ENCODE measurements around the gene RAB18.
"Not testable (repeated sequence)": the region's sequence is repeated elsewhere in the genome, so short reads cannot be mapped to it uniquely, and the experiment has no call there.

The RAB18 gene

GRCh38 chr10:27547482-27547881, 43.4 kb downstream of the RAB18 start:
- DNase-seq: no peak

- no peak for DNase-seq
Observed at GRCh38 chr10:27550823-27551222, 46.7 kb downstream of the RAB18 start.

- peak; percentile 60 for DNase-seq
Observed at GRCh38 chr10:27558612-27559020, 54.5 kb downstream of the RAB18 start.

DNA sequence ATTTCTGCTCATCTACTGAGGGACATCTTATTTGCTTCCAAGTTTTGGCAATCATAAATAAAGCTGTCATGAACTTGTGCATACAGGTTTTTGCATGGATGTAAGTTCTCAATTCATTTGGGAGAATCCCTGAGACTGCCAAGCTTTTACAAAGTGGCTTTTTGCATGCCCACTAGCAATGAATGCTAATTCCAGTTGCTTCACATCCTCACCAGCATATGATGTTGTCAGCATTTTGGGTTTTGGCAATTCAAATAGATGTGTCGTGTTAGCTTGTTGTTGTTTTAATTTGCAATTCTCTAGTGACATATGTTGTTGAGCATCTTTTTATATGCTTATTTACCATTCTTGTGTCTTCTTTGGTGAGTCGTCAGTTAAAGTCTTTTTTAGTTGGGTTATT, 57.2 kb downstream of the RAB18 start:
- DNase-seq: no peak

GRCh38 chr10:27564398-27564797, 60.3 kb downstream of the RAB18 start:
- no peak for DNase-seq

GRCh38 chr10:27564880-27565279, 60.8 kb downstream of the RAB18 start:
- no peak for DNase-seq

- peak; percentile 53 for DNase-seq
Observed at GRCh38 chr10:27568196-27569175, 64.4 kb downstream of the RAB18 start.

GRCh38 chr10:27569946-27570345, 65.8 kb downstream of the RAB18 start:
- DNase-seq: no peak

- DNase-seq: not testable (repeated sequence)
Observed at GRCh38 chr10:27577038-27577437, 72.9 kb downstream of the RAB18 start.

DNA sequence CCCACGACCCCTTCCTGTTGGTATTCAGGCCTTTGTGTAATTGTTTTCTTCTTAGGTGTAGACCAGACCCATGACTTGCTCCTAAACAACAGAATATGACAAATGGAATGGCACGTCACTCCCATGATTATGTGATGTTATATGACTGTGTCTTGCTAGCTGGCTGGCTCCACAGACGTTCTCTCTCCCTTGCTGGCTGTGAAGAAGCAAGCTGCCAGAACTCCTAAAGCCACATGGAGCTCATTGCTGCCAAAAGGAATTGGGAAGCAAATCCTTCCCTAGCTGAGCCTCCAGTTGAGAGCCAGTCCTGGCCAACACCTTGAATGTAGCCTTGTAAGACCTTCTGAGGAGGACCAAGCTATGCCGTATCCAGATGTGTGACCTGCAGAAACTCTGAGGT, 74.2 kb downstream of the RAB18 start:
- DNase-seq: no peak

GRCh38 chr10:27581225-27581624, 77.1 kb downstream of the RAB18 start:
- DNase-seq: no peak

GRCh38 chr10:27584302-27584701, 80.2 kb downstream of the RAB18 start:
- DNase-seq: no peak
